Glomerular endothelial cell (primary cell): Measurements from ENCODE around the gene FCER1G. TPM values are rescaled to one million over a fixed set of nuclear protein-coding genes. Genes with fewer than 3 reads are reported as not detected.

ENCODE experiments used
- DNase-seq: peaks from one replicate; pipeline ENCODE4 v3.0.0-alpha.2; 2011; ENCODE audit warnings: low read depth, low spot score; ENCODE audit errors: extremely low read depth
- total RNA-seq: library from RNA; depleted of rRNA; stranded (reverse); fragments of >200 nt; gene quantifications from 2 replicates; pipeline ENCODE4 v1.2.3, GENCODE V29; 2015

Gene FCER1G
- 1.7 TPM in 1 of 2 replicates, not detected in the other for total RNA-seq

DNA sequence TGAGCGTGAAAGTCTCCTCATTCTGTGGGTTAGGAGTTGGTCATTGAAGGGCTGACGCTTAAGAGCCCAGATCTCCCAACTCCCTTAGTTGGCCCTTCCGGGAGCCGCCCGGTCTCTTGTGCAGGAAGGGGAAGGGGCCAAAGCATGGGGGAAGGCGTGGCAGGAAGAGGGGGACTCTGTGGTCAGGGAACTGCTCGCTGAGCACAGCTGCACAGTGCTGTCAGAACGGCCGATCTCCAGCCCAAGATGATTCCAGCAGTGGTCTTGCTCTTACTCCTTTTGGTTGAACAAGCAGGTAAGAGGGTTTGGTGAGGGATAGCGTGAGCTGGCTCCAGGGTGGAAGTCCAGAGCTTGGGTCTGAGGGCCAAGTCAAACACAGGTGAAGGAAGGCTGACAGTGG, at the start of gene FCER1G:
FCER1G (plus strand) TSS at position 220 of the 400 bp plus-strand sequence; CDS start at position 247, 27 bp downstream.
- DNase-seq: no peak

DNA sequence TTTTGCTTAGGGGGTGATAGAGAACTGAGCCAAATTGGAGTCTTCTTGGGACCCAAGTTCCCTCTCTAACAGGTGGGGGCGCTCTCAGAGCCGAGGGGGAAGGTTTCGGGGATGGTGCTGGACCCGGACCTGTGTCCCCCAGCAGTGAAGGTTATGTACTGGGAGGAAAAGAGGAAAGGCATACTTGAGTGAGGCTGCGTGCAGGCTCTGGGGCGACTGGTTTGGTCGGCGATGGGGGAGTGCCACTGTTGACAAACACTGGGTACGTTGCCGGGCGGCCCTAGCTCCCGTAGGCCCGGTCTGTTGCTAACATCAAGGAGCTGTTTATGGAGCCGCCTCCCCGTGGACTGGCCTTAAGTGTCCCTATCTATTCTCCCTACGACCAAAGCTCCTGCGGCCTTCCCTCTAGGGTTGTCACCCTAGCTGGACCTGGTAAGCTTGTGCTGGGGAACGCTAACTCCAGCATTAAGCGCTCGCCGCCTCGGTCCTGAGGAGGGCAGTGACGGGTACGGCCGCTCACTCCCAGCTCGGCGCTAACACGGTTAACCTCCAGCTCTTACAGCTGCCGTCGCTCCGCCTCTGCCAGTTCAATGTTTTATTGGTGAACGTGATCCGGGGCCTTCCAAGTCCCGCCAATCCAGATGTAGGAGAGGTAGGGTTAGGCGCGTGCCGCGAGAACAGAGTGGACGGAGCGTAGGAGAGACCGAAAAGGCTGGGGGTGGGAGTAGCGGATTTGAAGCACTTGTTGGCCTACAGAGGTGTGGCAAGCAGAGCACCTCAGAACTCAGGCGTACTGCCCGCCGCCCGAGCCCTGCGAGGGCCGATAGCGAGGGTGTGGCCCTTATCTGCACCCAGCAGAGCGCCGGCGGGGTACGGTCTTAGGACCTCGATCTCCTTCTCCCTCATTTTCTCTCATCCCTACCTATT, 49.1 kb upstream of the FCER1G start, which contains the start of gene PPOX:
PPOX (plus strand) TSS at position 685 of the 927 bp plus-strand sequence. CDS start 422 bp downstream, outside the sequence.
- peak; percentile 91 for DNase-seq

- DNase-seq: no peak
These were observed 48.2 kb upstream of the FCER1G start for GRCh38 chr1:161166669-161167548.

DNA sequence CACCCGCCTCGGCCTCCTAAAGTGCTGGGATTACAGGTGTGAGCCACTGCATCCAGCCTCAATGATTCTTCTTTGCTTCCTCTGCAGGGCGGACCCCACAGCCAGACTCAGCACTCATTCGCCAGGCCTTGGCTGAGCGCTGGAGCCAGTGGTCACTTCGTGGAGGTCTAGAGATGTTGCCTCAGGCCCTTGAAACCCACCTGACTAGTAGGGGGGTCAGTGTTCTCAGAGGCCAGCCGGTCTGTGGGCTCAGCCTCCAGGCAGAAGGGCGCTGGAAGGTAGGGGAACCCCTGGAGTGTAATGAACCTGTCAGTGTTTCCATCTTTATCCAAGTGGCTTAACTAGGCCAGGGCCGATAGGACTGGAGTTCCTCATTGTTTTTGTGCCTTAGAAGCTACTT, 46.2 kb upstream of the FCER1G start:
- no peak for DNase-seq

- no peak for DNase-seq
These were observed 43.9 kb upstream of the FCER1G start for GRCh38 chr1:161171191-161171590.

- no peak for DNase-seq
These were observed 43.4 kb upstream of the FCER1G start for GRCh38 chr1:161171696-161172095.

- DNase-seq: no peak
These were observed 42.7 kb upstream of the FCER1G start for GRCh38 chr1:161172349-161172748.

GRCh38 chr1:161172776-161173376, 42.2 kb upstream of the FCER1G start:
- no peak for DNase-seq

DNA sequence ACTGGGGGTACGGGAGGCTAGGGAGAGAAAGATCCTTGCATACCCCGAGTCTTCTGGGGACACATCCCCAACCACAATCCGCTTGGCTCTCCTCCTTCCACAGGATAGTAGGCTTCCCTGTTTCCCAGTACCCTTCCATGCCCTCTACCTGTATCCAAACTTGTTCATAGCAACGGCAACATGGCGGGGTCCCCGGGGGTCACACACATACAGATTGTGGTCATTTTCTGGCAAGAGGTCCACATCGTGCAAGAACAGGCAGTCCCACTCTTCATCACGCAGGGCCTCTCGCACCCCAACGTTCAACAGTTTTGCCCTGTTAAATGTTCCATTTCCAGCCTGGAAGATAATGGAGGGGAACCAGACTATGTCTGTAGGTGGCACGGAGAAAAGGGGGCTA, 41.4 kb upstream of the FCER1G start:
- DNase-seq: no peak

GRCh38 chr1:161174911-161175310, 40.2 kb upstream of the FCER1G start:
- DNase-seq: no peak

- DNase-seq: no peak
These were observed 39.2 kb upstream of the FCER1G start for GRCh38 chr1:161175771-161176453.

GRCh38 chr1:161176468-161177111, 38.5 kb upstream of the FCER1G start:
- no peak for DNase-seq

GRCh38 chr1:161177112-161177935, 37.8 kb upstream of the FCER1G start, which contains the start of gene B4GALT3:
Gene B4GALT3 (minus strand): TSS chr1:161177507. CDS start chr1:161176060, 1,447 bp downstream.
- no peak for DNase-seq

GRCh38 chr1:161177936-161178244, 37.2 kb upstream of the FCER1G start:
- DNase-seq: no peak

DNA sequence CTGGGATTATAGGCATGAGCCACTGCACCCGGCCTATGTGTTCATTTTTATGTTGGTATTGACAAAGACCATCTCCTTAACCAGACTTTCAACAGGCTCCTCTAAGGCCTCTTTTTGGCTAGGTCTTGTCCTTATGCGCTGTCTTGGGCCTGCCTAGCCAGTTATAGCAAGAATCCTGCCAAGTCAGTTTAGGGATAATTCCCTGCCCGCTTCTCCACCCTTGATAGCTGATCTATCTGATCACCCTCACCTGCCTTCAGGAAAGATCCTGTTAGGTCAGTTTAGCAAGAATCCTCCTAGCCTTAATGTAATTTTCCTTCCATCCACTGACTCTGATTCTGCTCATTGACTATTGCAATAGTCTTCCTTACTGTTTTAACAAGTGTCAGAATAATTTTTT, 35.4 kb upstream of the FCER1G start:
- DNase-seq: no peak

GRCh38 chr1:161180639-161181038, 34.5 kb upstream of the FCER1G start:
- DNase-seq: no peak

GRCh38 chr1:161182214-161182613, 32.9 kb upstream of the FCER1G start:
- DNase-seq: no peak

GRCh38 chr1:161185282-161185682, 29.8 kb upstream of the FCER1G start:
- DNase-seq: peak; percentile 87

DNA sequence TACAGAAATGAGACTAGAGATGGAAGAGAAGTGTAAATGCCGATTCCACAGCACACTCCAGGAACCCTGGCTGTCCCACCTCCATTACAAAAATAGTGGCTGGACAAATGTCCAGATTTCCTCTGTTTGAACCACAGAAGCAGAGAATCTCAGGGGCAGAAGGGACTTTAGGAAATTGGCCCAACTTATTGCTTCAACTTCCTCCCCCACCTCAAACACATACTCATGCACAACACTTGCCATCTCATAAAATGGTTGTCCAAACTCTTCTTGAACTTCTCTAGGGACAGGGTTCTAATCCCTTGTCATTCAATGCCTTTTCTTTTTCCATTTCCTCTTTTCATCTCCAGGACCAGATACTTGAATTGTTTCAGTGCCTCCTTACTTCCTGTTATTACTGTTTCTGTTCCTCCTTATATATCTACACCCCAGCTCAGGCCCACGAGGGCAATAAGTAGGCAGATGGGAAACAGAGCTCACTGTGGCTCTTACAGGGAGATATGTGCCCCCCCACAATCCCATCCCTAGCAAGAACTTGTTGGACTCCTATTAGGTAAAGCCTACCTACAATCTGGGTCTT, 29.3 kb upstream of the FCER1G start:
- DNase-seq: no peak
